ENCODE measurements around the gene ARMC9. TPM values are rescaled to one million over a fixed set of nuclear protein-coding genes. Genes with fewer than 3 reads are reported as not detected.

The ARMC9 gene
- total RNA-seq, 3 donors from 2014 or later: 3.3 to 6.4 (median 5.9) TPM

GRCh38 chr2:231422056-231422455 is 223.6 kb downstream of the ARMC9 start:
- no peak for ATAC-seq
- no peaks in the 10 kb centered on the region for H3K36me3 Mint-ChIP-seq (ENCODE audit: insufficient read depth)
- H3K4me3 Mint-ChIP-seq: no peak overlapping the region
- H3K27me3 Mint-ChIP-seq (ENCODE audit: low read depth): peaks cover 3% of the 10 kb centered on the region
- no peak for DNase-seq
- H3K9me3 Mint-ChIP-seq: no peaks in the 10 kb centered on the region
- H3K4me1 Mint-ChIP-seq (ENCODE audit: low read depth): no peaks in the 10 kb centered on the region

DNA sequence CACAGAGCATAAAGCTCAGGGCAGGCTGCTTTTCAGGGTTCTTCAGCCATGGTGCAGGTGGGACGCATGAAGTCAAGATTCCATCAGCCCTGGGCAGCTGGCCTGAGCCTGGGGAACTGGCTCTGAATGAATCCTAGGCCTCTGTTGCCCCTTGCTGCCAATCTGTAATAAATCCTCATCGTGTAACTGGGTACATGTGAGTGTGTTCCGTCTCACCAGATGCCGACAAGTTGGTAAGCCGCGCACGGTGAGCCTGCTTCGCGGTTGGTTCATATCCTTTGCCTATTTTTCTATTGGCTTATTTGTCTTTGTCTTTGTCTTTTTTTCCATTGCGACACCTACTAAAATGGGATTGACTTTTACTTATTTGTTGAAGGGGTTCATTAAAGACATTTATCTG is 224.7 kb downstream of the ARMC9 start:
- DNase-seq: no peak
- Mint-ChIP-seq H3K27me3 (ENCODE audit: low read depth) (no peaks in the 10 kb centered on the region), H3K36me3 (ENCODE audit: insufficient read depth) (no peaks in the 10 kb centered on the region), H3K9me3 (no peaks in the 10 kb centered on the region), H3K4me3 (no peak overlapping the region), H3K4me1 (ENCODE audit: low read depth) (no peaks in the 10 kb centered on the region)
- no peak for ATAC-seq

Other genes with a start within 250 kb of the ARMC9 start
- gene SPATA3, start 202.5 kb upstream of the ARMC9 start, total RNA-seq: not detected
- gene C2orf72, start 161.1 kb upstream of the ARMC9 start, total RNA-seq: under 1 TPM in 1 of 3 donors, not detected in 2; 0.10 TPM
- 100 to 1,000 TPM; 227 to 261 (median 251) TPM for gene PSMD1, start 141.8 kb upstream of the ARMC9 start, total RNA-seq
- under 1 TPM in 2 of 3 donors, not detected in 1; 0.08 to 0.23 TPM for gene HTR2B, start 73.6 kb upstream of the ARMC9 start, total RNA-seq
- under 1 TPM; 0.24 to 0.46 (median 0.40) TPM for gene B3GNT7, start 197.1 kb downstream of the ARMC9 start, total RNA-seq